Astrocyte (in vitro differentiated cells and primary cell): Measurements from ENCODE around the gene CRHR2.

Experiments
- EZH2 ChIP-seq: IDR thresholded peaks from 2 replicates; pipeline ENCODE4 v1.6.1; 2012; ENCODE audit warnings: mild to moderate bottlenecking, low read length, inconsistent platforms; ENCODE audit not compliant: insufficient read depth
- TF ChIP-seq, protein P1 (sequence below): IDR thresholded peaks from 2 replicates; pipeline ENCODE4 v1.5.1; 2011; ENCODE audit warnings: low read depth, mild to moderate bottlenecking, inconsistent platforms, low read length, moderate library complexity; ENCODE audit not compliant: insufficient read depth

GRCh38 chr7:30722187-30722586 is 39.9 kb upstream of the CRHR2 start:
- TF ChIP-seq, protein P1, sequence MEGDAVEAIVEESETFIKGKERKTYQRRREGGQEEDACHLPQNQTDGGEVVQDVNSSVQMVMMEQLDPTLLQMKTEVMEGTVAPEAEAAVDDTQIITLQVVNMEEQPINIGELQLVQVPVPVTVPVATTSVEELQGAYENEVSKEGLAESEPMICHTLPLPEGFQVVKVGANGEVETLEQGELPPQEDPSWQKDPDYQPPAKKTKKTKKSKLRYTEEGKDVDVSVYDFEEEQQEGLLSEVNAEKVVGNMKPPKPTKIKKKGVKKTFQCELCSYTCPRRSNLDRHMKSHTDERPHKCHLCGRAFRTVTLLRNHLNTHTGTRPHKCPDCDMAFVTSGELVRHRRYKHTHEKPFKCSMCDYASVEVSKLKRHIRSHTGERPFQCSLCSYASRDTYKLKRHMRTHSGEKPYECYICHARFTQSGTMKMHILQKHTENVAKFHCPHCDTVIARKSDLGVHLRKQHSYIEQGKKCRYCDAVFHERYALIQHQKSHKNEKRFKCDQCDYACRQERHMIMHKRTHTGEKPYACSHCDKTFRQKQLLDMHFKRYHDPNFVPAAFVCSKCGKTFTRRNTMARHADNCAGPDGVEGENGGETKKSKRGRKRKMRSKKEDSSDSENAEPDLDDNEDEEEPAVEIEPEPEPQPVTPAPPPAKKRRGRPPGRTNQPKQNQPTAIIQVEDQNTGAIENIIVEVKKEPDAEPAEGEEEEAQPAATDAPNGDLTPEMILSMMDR: no peak
- no peak for TF ChIP-seq EZH2
